Adipocyte (in vitro differentiated cells): ENCODE measurements around the gene CRB1.

Experiments used
- DNase-seq: peaks from one replicate; pipeline ENCODE4 v3.0.0-alpha.2; 2015; ENCODE audit warnings: low read depth
- H3K27me3 ChIP-seq: replicated peaks from 2 replicates; pipeline ENCODE4 v1.7.0; 2013; ENCODE audit warnings: mild to moderate bottlenecking, low read length, moderate library complexity; ENCODE audit not compliant: control insufficient read depth, insufficient read depth
- H3K36me3 ChIP-seq: 2 replicates; pipeline ENCODE4 v1.7.0; 2013; ENCODE audit warnings: low read length, mild to moderate bottlenecking, moderate library complexity; ENCODE audit not compliant: control insufficient read depth, insufficient read depth, severe bottlenecking
- H3K4me1 ChIP-seq: 2 replicates; pipeline ENCODE4 v1.7.0; 2013; ENCODE audit warnings: mild to moderate bottlenecking, low read length, moderate library complexity; ENCODE audit not compliant: control insufficient read depth, insufficient read depth
- H3K4me3 ChIP-seq: 2 replicates; pipeline ENCODE4 v1.7.0; 2013; ENCODE audit warnings: mild to moderate bottlenecking, low read length, moderate library complexity
- H3K9ac ChIP-seq: 2 replicates; pipeline ENCODE4 v1.7.0; 2013; ENCODE audit warnings: mild to moderate bottlenecking, low read length, moderate library complexity
- H3K9me3 ChIP-seq: 2 replicates; pipeline ENCODE4 v1.7.0; 2013; ENCODE audit warnings: mild to moderate bottlenecking, low read length, moderate library complexity; ENCODE audit not compliant: control insufficient read depth

Gene CRB1

DNA sequence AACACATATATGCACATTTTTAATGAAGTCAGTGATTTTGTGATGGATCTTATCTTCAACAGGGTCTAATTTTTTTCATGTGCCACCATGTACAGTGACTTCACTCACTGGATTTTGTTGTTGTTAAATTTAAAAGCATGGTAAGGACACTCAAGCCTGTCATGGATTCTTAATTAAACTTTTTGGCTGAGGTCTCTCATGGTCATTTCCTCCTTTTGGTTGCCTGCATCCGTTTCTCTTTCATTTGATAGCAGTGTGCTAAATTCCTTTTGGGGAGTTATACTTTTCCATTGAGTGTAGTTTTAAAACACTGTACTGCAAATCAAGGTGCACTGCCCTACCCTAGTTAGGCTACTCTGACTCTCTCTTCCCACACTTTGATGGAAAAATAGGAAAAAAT is 13.2 kb upstream of the CRB1 start:
- DNase-seq, result no peak
- H3K27me3 ChIP-seq, result no peaks in the 10 kb centered on the region
- no peaks in the 10 kb centered on the region for H3K36me3 ChIP-seq
- no peaks in the 10 kb centered on the region for H3K9me3 ChIP-seq
- H3K4me3 ChIP-seq, result no peak overlapping the region
- H3K9ac ChIP-seq, result no peak overlapping the region
- H3K4me1 ChIP-seq, result no peaks in the 10 kb centered on the region

DNA sequence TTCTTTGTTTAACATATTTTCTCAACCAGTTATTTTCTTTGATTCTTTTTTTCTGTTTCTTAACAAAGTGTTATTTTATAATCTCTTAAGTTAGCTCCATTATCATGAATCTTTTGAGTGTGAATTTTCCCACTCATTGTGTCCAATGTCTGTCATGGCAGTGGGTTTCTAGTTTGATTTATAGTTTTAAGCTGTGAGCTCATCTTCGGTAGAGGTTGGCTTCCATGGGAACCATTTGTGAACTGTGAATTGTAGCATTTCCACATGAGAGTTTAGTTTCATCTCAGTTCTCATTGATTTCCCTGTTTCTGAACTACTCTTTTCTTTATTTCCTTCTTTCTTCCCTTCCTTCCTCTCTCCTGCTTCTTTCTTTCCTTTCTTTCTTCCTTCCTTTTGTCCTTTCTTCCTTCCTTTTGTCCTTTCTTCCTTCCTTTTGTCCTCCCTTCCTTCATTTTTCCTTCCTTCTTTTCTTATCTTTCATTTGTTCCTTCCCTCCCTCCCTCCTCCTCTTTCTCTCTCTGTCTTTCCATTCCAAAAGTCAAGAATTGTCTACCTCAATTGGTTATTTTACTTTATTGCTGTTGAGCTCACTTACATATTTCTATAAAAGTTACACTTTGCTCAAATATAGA is 3.0 kb upstream of the CRB1 start:
- H3K4me1 ChIP-seq, result no peaks in the 10 kb centered on the region
- H3K4me3 ChIP-seq, result no peak overlapping the region
- H3K9me3 ChIP-seq, result no peaks in the 10 kb centered on the region
- no peaks in the 10 kb centered on the region for H3K36me3 ChIP-seq
- no peak overlapping the region for H3K9ac ChIP-seq
- H3K27me3 ChIP-seq, result no peaks in the 10 kb centered on the region
- DNase-seq, result no peak

- no peaks in the 10 kb centered on the region for H3K27me3 ChIP-seq
- H3K4me1 ChIP-seq, result no peaks in the 10 kb centered on the region
- no peak overlapping the region for H3K4me3 ChIP-seq
- no peaks in the 10 kb centered on the region for H3K9me3 ChIP-seq
- H3K36me3 ChIP-seq, result no peaks in the 10 kb centered on the region
- no peak overlapping the region for H3K9ac ChIP-seq
- no peak for DNase-seq
Measured at GRCh38 chr1:197269053-197269452, 1.0 kb downstream of the CRB1 start.

DNA sequence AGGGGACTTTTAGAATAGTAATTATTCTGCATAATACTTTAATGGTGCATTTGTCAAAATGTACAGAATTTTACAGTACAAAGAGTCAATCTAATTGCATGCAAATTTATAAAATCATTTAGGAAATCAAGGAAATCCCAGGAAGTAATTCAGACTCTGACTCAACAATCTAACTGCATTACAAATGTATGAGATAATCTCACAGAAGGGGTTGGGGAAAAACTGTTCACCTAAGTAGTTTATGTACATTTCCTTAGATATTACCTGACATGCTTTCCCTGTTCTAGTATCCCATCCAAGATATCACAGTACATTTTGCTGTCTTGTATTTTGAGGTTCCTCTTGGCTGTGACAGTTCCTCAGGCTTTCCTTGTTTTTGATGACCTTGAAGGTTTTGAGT is 4.7 kb downstream of the CRB1 start:
- H3K4me1 ChIP-seq, result no peaks in the 10 kb centered on the region
- H3K9ac ChIP-seq, result no peak overlapping the region
- no peaks in the 10 kb centered on the region for H3K36me3 ChIP-seq
- no peak overlapping the region for H3K4me3 ChIP-seq
- no peak for DNase-seq
- no peaks in the 10 kb centered on the region for H3K27me3 ChIP-seq
- no peaks in the 10 kb centered on the region for H3K9me3 ChIP-seq

DNA sequence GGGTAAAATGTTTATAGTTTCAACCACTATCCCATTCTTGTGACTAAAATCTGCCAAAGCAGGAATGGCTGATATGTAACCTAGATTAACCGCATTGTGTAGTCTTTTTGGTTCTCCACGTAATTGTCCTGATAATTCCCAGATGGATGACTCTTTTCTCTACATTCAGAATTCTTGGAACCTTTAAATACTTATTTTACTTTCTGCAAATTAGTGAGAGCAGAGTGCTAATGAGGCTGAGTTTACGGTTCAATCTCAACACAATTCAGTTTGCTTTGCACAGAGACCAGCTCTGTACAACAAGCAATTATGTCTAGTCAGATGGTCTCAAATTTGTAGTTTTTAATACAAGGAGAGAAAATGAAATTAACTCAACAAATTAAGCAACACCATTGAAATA is 9.1 kb downstream of the CRB1 start:
- H3K9ac ChIP-seq, result no peak overlapping the region
- no peak for DNase-seq
- H3K9me3 ChIP-seq, result no peaks in the 10 kb centered on the region
- no peaks in the 10 kb centered on the region for H3K4me1 ChIP-seq
- no peaks in the 10 kb centered on the region for H3K36me3 ChIP-seq
- no peak overlapping the region for H3K4me3 ChIP-seq
- H3K27me3 ChIP-seq, result no peaks in the 10 kb centered on the region

- no peaks in the 10 kb centered on the region for H3K4me1 ChIP-seq
- no peak overlapping the region for H3K4me3 ChIP-seq
- no peaks in the 10 kb centered on the region for H3K9me3 ChIP-seq
- no peaks in the 10 kb centered on the region for H3K36me3 ChIP-seq
- no peak overlapping the region for H3K9ac ChIP-seq
- H3K27me3 ChIP-seq, result no peaks in the 10 kb centered on the region
- no peak for DNase-seq
Measured at GRCh38 chr1:197284325-197284724, 16.3 kb downstream of the CRB1 start.

DNA sequence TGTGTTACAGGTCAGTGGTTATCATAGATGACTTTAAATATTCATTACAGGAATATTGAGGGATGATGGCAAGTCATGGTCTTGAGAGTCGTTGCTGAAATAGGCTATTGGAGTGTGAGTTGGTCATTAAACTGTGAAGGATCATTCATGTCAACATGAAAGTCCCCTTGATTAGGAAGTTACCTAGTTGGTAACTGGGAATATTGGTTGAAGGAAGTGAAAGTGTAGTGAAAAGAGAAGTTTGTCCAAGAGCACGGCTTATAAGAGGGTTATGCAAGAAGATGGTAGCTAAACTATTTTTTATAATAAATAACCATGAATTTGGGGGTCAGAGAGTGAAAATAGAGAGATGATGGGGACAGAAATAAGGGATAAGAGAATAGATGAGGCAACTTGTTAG is 16.9 kb downstream of the CRB1 start:
- no peaks in the 10 kb centered on the region for H3K4me1 ChIP-seq
- no peak overlapping the region for H3K9ac ChIP-seq
- H3K36me3 ChIP-seq, result no peaks in the 10 kb centered on the region

GRCh38 chr1:197285526-197286205 is 17.6 kb downstream of the CRB1 start:
- H3K36me3 ChIP-seq, result no peaks in the 10 kb centered on the region
- no peaks in the 10 kb centered on the region for H3K27me3 ChIP-seq
- no peaks in the 10 kb centered on the region for H3K9me3 ChIP-seq
- H3K4me1 ChIP-seq, result no peaks in the 10 kb centered on the region
- no peak for DNase-seq
- no peak overlapping the region for H3K4me3 ChIP-seq
- no peak overlapping the region for H3K9ac ChIP-seq

More for the DNA sequence above, 16.9 kb downstream of the CRB1 start:
- no peak for DNase-seq
- no peaks in the 10 kb centered on the region for H3K27me3 ChIP-seq
- H3K9me3 ChIP-seq, result no peaks in the 10 kb centered on the region
- no peak overlapping the region for H3K4me3 ChIP-seq

DNA sequence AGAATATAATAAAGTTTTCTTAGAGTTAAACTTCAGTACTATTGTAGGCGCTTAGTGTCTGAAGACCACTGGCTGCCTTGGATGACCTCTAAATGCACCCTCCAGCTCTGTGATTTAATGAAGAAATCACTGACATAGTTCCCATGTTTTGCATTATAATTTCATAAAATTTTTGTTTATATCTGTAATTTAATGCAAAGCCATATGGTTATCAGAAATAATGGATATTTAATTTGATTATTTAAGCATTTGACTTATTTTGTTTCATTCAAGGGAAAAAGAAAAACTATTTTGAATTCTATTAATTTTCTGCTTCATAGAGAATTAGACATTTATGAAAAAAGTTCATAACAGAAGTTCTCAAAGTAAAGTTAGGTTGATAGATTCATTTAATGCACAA is 18.6 kb downstream of the CRB1 start:
- Histone ChIP-seq H3K4me1 (no peaks in the 10 kb centered on the region), H3K9ac (no peak overlapping the region), H3K9me3 (no peaks in the 10 kb centered on the region), H3K36me3 (no peaks in the 10 kb centered on the region), H3K4me3 (no peak overlapping the region), H3K27me3 (no peaks in the 10 kb centered on the region)
- DNase-seq, result no peak

- DNase-seq, result no peak
- Histone ChIP-seq H3K9ac (no peak overlapping the region), H3K4me3 (no peak overlapping the region)
Measured at GRCh38 chr1:197287863-197288262, 19.8 kb downstream of the CRB1 start.

GRCh38 chr1:197302775-197303174 is 34.7 kb downstream of the CRB1 start:
- H3K4me1 ChIP-seq, result peaks cover 4% of the 10 kb centered on the region
- H3K4me3 ChIP-seq, result no peak overlapping the region
- no peaks in the 10 kb centered on the region for H3K9me3 ChIP-seq
- H3K27me3 ChIP-seq, result no peaks in the 10 kb centered on the region
- no peaks in the 10 kb centered on the region for H3K36me3 ChIP-seq
- H3K9ac ChIP-seq, result no peak overlapping the region
- DNase-seq, result peak; percentile 9

More at GRCh38 chr1:197287863-197288262, 19.8 kb downstream of the CRB1 start:
- H3K4me1 ChIP-seq, result no peaks in the 10 kb centered on the region
- H3K27me3 ChIP-seq, result no peaks in the 10 kb centered on the region
- no peaks in the 10 kb centered on the region for H3K9me3 ChIP-seq
- H3K36me3 ChIP-seq, result no peaks in the 10 kb centered on the region

DNA sequence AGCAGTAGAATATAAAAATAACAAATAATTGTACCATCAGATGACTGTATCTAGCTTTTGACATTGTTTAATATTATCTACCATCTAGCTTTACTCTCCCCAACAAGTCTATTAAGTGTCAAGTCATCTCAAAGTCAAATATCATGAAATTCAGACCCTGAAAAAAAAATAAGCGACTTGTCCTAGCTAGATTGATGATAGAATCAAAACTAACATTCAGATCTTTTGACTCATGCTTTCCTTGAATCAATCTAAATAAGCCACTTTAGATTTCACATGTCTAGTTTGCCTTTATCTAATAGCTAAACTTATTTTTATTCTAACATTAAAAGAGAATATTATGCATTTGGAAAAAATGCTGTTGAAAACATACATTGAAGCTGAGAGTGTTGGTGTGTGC is 35.4 kb downstream of the CRB1 start:
- Histone ChIP-seq H3K36me3 (no peaks in the 10 kb centered on the region), H3K9ac (no peak overlapping the region), H3K27me3 (no peaks in the 10 kb centered on the region), H3K4me1 (peaks cover 4% of the 10 kb centered on the region), H3K9me3 (no peaks in the 10 kb centered on the region), H3K4me3 (no peak overlapping the region)
- DNase-seq, result no peak
